GM23248 (cell line): ENCODE measurements around the gene DIDO1.

Experiments
- EZH2 ChIP-seq: fragments of 200-600 bp; sonication (generic); IDR thresholded peaks from 2 replicates; pipeline ENCODE4 v1.6.1; 2018; ENCODE audit warnings: antibody characterized with exemption, mild to moderate bottlenecking; ENCODE audit not compliant: insufficient read depth, poor library complexity, severe bottlenecking
- EZH2phosphoT487 ChIP-seq: fragments of 200-600 bp; sonication (generic); IDR thresholded peaks from 2 replicates; pipeline ENCODE4 v1.6.1; 2018; ENCODE audit warnings: antibody characterized with exemption, moderate library complexity, mild to moderate bottlenecking, low read depth; ENCODE audit not compliant: insufficient read depth

DNA sequence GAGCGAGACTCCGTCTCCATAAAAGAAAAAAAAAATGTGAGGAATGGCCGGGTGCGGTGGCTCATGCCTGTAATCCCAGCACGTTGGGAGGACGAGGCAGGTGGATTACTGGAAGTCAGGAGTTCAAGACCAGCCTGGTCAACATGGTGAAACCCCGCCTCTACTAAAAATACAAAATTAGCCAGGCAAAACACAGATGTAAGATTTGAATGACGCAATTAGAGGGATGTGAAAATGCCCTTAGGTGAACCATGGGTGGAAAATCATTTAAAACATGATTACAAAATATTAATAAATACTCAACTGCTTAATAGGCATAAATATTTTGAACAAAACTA lies 88.5 kb downstream of the DIDO1 start:
- no peak for TF ChIP-seq EZH2
- TF ChIP-seq EZH2phosphoT487: no peak
